Measurements from ENCODE around the gene ANKRD44. TPM values are rescaled to one million over a fixed set of nuclear protein-coding genes. Genes with fewer than 3 reads are reported as not detected.

Gene ANKRD44
- total RNA-seq, 1 donor from 2014 or later: 36.1 TPM

GRCh38 chr2:197322143-197322542 is 11.6 kb upstream of the ANKRD44 start:
- no peak for DNase-seq (ENCODE audit: low spot score)

GRCh38 chr2:197315371-197315770 is 4.8 kb upstream of the ANKRD44 start:
- no peak for DNase-seq (ENCODE audit: low spot score)

- no peak for DNase-seq (ENCODE audit: low spot score)
These were observed 1.6 kb upstream of the ANKRD44 start for GRCh38 chr2:197312186-197312585.

- no peak for DNase-seq (ENCODE audit: low spot score)
These were observed 947 bp upstream of the ANKRD44 start for GRCh38 chr2:197311421-197312033.

- DNase-seq (ENCODE audit: low spot score): no peak
These were observed 424 bp upstream of the ANKRD44 start for GRCh38 chr2:197310987-197311420.

GRCh38 chr2:197309691-197310231 is 819 bp downstream of the ANKRD44 start:
- peak; percentile 53 for DNase-seq (ENCODE audit: low spot score)

GRCh38 chr2:197308996-197309690 is 1.4 kb downstream of the ANKRD44 start:
- DNase-seq (ENCODE audit: low spot score): no peak

- DNase-seq (ENCODE audit: low spot score): no peak
These were observed 2.0 kb downstream of the ANKRD44 start for GRCh38 chr2:197308585-197308984.

- no peak for DNase-seq (ENCODE audit: low spot score)
These were observed 2.6 kb downstream of the ANKRD44 start for GRCh38 chr2:197307933-197308521.

- no peak for DNase-seq (ENCODE audit: low spot score)
These were observed 3.2 kb downstream of the ANKRD44 start for GRCh38 chr2:197307236-197307932.

- no peak for DNase-seq (ENCODE audit: low spot score)
These were observed 3.9 kb downstream of the ANKRD44 start for GRCh38 chr2:197306696-197307040.

GRCh38 chr2:197306024-197306695 is 4.4 kb downstream of the ANKRD44 start:
- no peak for DNase-seq (ENCODE audit: low spot score)

- no peak for DNase-seq (ENCODE audit: low spot score)
These were observed 6.0 kb downstream of the ANKRD44 start for GRCh38 chr2:197304556-197305011.

GRCh38 chr2:197300139-197300538 is 10.4 kb downstream of the ANKRD44 start:
- DNase-seq (ENCODE audit: low spot score): no peak

- no peak for DNase-seq (ENCODE audit: low spot score)
These were observed 12.0 kb downstream of the ANKRD44 start for GRCh38 chr2:197298609-197299008.

GRCh38 chr2:197297772-197298318 is 12.7 kb downstream of the ANKRD44 start:
- no peak for DNase-seq (ENCODE audit: low spot score)

- DNase-seq (ENCODE audit: low spot score): no peak
These were observed 13.3 kb downstream of the ANKRD44 start for GRCh38 chr2:197297266-197297665.

- no peak for DNase-seq (ENCODE audit: low spot score)
These were observed 13.7 kb downstream of the ANKRD44 start for GRCh38 chr2:197296835-197297234.

GRCh38 chr2:197294260-197294659 is 16.3 kb downstream of the ANKRD44 start:
- no peak for DNase-seq (ENCODE audit: low spot score)

GRCh38 chr2:197293252-197294007 is 17.1 kb downstream of the ANKRD44 start:
- DNase-seq (ENCODE audit: low spot score): no peak

- DNase-seq (ENCODE audit: low spot score): no peak
These were observed 18.0 kb downstream of the ANKRD44 start for GRCh38 chr2:197292619-197293018.
